ENCODE results near the gene KHDRBS1.
A peak's percentile ranks its signal among the peaks of the same experiment; 100 is the strongest.

Gene KHDRBS1

DNA sequence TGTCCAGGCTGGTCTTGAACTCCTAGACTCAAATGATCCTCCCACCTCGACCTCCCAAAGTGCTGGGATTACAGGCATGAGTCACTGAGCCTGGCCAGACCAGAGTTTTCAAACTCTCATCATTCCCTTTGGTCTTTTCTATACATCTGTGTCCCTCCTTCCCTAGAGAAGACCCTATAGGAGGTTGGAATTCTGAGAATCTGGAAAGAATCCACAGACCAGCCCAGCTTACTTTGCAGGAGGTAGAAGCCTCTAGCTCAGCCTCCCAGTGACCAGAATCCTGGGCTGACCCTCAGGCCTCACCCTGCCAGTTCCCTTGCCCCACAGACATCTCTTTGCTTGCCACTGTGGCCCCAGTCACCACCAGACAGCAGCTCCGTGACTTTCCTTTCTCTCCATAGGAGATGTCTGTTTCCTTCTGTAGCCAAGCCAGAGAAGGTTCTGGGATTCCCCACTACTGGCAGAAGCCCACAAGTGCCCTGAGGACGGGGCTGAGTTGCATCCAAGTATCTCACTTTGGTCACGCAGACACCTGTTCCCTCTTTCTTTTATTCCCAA is 34.7 kb upstream of the KHDRBS1 start:
- no peak for DNase-seq
- intact Hi-C loops (cut with DNase I; ENCODE audit: low total_unique reads) = no loop called here
- Histone ChIP-seq H3K27me3 (no peaks in the 10 kb centered on the region), H3K4me1 (peaks cover 0 to 16% (median 9%) of the 10 kb centered on the region in 4 donors), H3K27ac (no peak overlapping the region), H3K36me3 (no peaks in the 10 kb centered on the region), H3K4me3 (no peak overlapping the region), H3K9me3 (no peaks in the 10 kb centered on the region)
- TF ChIP-seq, protein P1, sequence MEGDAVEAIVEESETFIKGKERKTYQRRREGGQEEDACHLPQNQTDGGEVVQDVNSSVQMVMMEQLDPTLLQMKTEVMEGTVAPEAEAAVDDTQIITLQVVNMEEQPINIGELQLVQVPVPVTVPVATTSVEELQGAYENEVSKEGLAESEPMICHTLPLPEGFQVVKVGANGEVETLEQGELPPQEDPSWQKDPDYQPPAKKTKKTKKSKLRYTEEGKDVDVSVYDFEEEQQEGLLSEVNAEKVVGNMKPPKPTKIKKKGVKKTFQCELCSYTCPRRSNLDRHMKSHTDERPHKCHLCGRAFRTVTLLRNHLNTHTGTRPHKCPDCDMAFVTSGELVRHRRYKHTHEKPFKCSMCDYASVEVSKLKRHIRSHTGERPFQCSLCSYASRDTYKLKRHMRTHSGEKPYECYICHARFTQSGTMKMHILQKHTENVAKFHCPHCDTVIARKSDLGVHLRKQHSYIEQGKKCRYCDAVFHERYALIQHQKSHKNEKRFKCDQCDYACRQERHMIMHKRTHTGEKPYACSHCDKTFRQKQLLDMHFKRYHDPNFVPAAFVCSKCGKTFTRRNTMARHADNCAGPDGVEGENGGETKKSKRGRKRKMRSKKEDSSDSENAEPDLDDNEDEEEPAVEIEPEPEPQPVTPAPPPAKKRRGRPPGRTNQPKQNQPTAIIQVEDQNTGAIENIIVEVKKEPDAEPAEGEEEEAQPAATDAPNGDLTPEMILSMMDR (IDR thresholded peaks at IDR 0.05) = no peak

DNA sequence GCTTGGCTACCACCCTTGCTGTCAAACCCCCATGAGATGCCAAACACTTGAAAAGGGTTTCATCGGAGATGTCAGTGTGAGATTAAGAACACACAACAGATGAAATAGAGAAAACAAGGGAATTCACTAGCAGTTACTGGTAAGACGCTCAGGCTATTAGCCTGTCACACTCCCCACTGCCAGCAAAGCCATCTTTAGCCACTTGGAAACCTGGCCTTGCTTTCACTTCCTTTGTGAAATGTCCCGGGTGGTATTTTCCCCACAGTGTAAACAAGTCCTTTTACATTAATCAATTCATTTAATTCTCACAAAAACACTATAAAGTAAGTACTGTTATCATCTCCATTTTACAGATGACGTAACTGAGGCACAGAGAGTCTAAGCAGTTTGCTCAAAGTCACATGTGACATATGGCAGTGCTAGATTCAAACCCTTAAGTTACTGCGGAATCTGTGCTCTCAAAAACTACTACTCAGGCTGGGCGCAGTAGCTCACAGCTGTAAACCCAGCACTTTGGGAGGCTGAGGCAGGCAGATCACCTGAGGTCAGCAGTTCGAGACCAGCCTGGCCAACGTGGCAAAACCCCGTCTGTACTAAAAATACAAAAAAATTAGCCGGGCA is 32.7 kb upstream of the KHDRBS1 start:
- intact Hi-C loops (cut with DNase I; ENCODE audit: low total_unique reads) = no loop called here
- no peaks in the 10 kb centered on the region for H3K27me3 ChIP-seq

DNA sequence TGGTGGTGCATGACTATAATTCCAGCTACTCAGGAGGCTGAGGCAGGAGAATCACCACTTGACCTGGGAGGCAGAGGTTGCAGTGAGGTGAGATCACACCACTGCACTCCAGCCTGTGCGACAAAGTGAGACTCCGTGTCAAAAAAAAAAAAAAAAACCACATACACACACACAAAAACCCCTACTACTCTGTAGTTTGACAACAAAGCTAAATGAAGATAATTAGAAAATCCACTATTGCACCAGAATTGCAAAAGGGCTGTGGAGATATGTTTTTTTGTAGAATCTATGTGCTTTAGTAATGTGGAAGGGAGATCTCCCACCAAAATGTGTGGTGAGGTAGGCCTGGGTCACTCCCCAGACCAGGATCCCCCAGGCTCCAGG is 32.2 kb upstream of the KHDRBS1 start:
- intact Hi-C loops (cut with DNase I; ENCODE audit: low total_unique reads) = no loop called here
- H3K27me3 ChIP-seq = no peaks in the 10 kb centered on the region
- peaks cover 0 to 19% (median 11%) of the 10 kb centered on the region in 4 donors for H3K4me1 ChIP-seq
- H3K4me3 ChIP-seq = no peak overlapping the region
- DNase-seq = no peak
- H3K9me3 ChIP-seq = no peaks in the 10 kb centered on the region
- H3K27ac ChIP-seq = no peak overlapping the region
- TF ChIP-seq, protein P1 (IDR thresholded peaks at IDR 0.05) = no peak
- H3K36me3 ChIP-seq = no peaks in the 10 kb centered on the region

More for the DNA sequence above, 32.7 kb upstream of the KHDRBS1 start:
- H3K4me1 ChIP-seq = peaks cover 0 to 19% (median 11%) of the 10 kb centered on the region in 4 donors
- H3K36me3 ChIP-seq = no peaks in the 10 kb centered on the region
- TF ChIP-seq, protein P1 (IDR thresholded peaks at IDR 0.05) = no peak
- H3K27ac ChIP-seq = no peak overlapping the region
- H3K4me3 ChIP-seq = no peak overlapping the region
- DNase-seq = no peak
- no peaks in the 10 kb centered on the region for H3K9me3 ChIP-seq

DNA sequence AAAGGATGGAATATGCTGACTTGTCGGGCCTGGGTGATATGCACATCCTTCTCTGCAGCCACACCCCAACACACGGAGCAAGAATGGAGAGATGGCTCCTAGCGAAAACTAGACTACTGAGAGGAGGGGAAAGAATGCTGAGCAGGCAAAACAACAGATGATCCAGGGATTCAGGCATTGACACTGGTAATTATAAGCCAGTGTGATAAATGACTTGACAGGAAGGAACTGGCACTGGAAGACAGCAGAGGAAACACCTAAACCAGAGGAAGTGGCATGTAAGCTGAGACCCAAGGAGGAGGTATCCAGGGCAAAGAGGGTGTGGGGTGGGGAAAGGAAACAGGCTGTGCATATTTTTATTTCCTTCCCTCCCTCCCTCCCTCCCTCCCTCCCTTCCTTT is 31.7 kb upstream of the KHDRBS1 start:
- intact Hi-C loops (cut with DNase I; ENCODE audit: low total_unique reads) = no loop called here
- DNase-seq = no peak
- H3K4me1 ChIP-seq = peaks cover 0 to 15% (median 7%) of the 10 kb centered on the region in 4 donors
- H3K27ac ChIP-seq = no peak overlapping the region
- no peaks in the 10 kb centered on the region for H3K9me3 ChIP-seq
- TF ChIP-seq, protein P1 (IDR thresholded peaks at IDR 0.05) = no peak
- no peaks in the 10 kb centered on the region for H3K36me3 ChIP-seq
- H3K27me3 ChIP-seq = no peaks in the 10 kb centered on the region
- H3K4me3 ChIP-seq = no peak overlapping the region

DNA sequence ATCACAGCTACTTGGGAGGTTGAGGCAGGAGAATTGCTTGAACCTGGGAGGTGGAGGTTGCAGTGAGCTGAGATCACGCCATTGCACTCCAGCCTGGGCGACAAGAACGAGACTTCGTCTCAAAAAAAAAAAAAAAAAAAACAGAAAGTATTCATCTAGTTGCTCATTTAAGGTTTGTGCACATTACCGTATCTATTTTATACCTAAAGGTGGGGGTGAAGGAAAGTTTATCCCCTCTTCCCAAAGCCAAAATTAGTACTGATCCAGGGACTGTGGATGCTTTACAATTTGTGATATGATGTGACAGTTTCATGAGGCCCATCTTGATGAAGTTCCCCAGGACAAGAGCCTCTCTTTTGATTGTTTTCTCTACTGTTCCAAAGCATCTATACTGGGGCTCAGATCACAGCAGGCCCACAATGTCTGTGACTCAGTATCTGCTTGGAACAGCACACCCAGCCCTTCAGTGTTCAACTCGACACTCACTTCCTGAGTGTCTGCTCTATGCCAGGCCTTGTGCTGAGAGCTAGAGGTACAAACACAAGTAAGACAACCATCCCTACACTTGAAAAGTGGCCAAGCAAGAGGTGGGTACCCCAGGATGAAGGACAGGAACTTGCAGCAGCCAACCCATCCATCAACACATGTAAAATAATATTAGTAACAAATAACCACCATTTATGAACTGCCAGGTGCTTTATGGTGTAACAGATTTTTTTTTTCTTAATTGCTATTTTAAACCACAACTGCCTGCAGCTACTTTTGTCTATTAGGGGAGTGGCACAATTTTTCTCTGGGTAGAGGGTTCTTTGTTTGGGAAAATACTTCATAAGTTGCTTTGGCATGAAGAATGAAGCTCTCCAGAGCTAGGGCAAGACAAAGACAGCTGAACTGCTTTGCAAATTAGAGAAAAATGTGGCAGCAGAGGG is 29.0 kb upstream of the KHDRBS1 start:
- H3K36me3 ChIP-seq = no peaks in the 10 kb centered on the region
- peaks cover 0 to 6% (median 0%) of the 10 kb centered on the region in 4 donors for H3K4me1 ChIP-seq
- H3K27ac ChIP-seq = peak overlapping the region in 1 of 2 donors; percentile 21
- no peaks in the 10 kb centered on the region for H3K27me3 ChIP-seq
- intact Hi-C loops (cut with DNase I; ENCODE audit: low total_unique reads) = no loop called here
- TF ChIP-seq, protein P1 (IDR thresholded peaks at IDR 0.05) = no peak
- no peaks in the 10 kb centered on the region for H3K9me3 ChIP-seq
- H3K4me3 ChIP-seq = no peak overlapping the region
- DNase-seq = no peak
